Astrocyte (in vitro differentiated cells and primary cell): ENCODE measurements around the gene OR56A4. TPM values are rescaled to one million over a fixed set of nuclear protein-coding genes. Genes with fewer than 3 reads are reported as not detected.

Source experiments
- DNase-seq: peaks from one replicate; pipeline ENCODE4 v3.0.0-alpha.2; 2010; ENCODE audit warnings: low read depth
- FAIRE-seq: peaks from 2 replicates; lab custom pipeline; 2011; peaks lifted over from hg19 to GRCh38; lab: Jason Lieb, UNC
- H2AFZ ChIP-seq: 2 replicates; pipeline ENCODE4 v1.6.0; 2012; ENCODE audit warnings: low read depth, low read length, inconsistent platforms
- H3K27ac ChIP-seq: 2 replicates; pipeline ENCODE4 v1.5.1; 2011; ENCODE audit warnings: low read depth, low read length, inconsistent platforms
- H3K27me3 ChIP-seq: 2 replicates; pipeline ENCODE4 v1.6.0; 2011; ENCODE audit warnings: low read length, inconsistent platforms; ENCODE audit not compliant: insufficient read depth
- H3K36me3 ChIP-seq: 2 replicates; pipeline ENCODE4 v1.5.1; 2011; ENCODE audit warnings: low read length, inconsistent platforms; ENCODE audit not compliant: insufficient read depth
- H3K4me1 ChIP-seq: 2 replicates; pipeline ENCODE4 v1.5.1; 2011; ENCODE audit warnings: low read length, inconsistent platforms; ENCODE audit not compliant: insufficient read depth
- H3K4me2 ChIP-seq: 2 replicates; pipeline ENCODE4 v1.6.0; 2012; ENCODE audit warnings: low read length, inconsistent platforms
- H3K4me3 ChIP-seq: 2 replicates; pipeline ENCODE4 v1.5.1; 2011; ENCODE audit warnings: low read depth, mild to moderate bottlenecking, low read length, inconsistent platforms; ENCODE audit not compliant: insufficient read depth
- H3K79me2 ChIP-seq: 2 replicates; pipeline ENCODE4 v1.6.0; 2012; ENCODE audit warnings: mild to moderate bottlenecking, low read length, inconsistent platforms; ENCODE audit not compliant: insufficient read depth
- H3K9ac ChIP-seq: 2 replicates; pipeline ENCODE4 v1.6.0; 2012; ENCODE audit warnings: mild to moderate bottlenecking, low read length, inconsistent platforms
- H3K9me3 ChIP-seq: 2 replicates; pipeline ENCODE4 v1.5.1; 2012; ENCODE audit warnings: low read depth, mild to moderate bottlenecking, low read length, inconsistent platforms; ENCODE audit not compliant: insufficient read depth
- H4K20me1 ChIP-seq: 2 replicates; pipeline ENCODE4 v1.6.0; 2012; ENCODE audit warnings: low read length, inconsistent platforms; ENCODE audit not compliant: insufficient read depth
- H3K27ac Mint-ChIP-seq: one replicate; pipeline ENCODE4 v1.8.0; 2021; ENCODE audit warnings: mild to moderate bottlenecking, mixed read lengths; ENCODE audit not compliant: unreplicated experiment
- H3K27me3 Mint-ChIP-seq: one replicate; pipeline ENCODE4 v1.8.0; 2021; ENCODE audit warnings: low read depth, mixed read lengths; ENCODE audit not compliant: unreplicated experiment
- H3K36me3 Mint-ChIP-seq: one replicate; pipeline ENCODE4 v1.8.0; 2021; ENCODE audit warnings: low read depth, mixed read lengths; ENCODE audit not compliant: unreplicated experiment
- H3K4me1 Mint-ChIP-seq: one replicate; pipeline ENCODE4 v1.8.0; 2021; ENCODE audit warnings: low read depth, mixed read lengths; ENCODE audit not compliant: unreplicated experiment
- H3K4me3 Mint-ChIP-seq: one replicate; pipeline ENCODE4 v1.8.0; 2021; ENCODE audit warnings: mild to moderate bottlenecking, moderate library complexity, mixed read lengths; ENCODE audit not compliant: unreplicated experiment
- H3K9me3 Mint-ChIP-seq: one replicate; pipeline ENCODE4 v1.8.0; 2021; ENCODE audit warnings: mild to moderate bottlenecking, mixed read lengths; ENCODE audit not compliant: unreplicated experiment
- EZH2 ChIP-seq: IDR thresholded peaks from 2 replicates; pipeline ENCODE4 v1.6.1; 2012; ENCODE audit warnings: mild to moderate bottlenecking, low read length, inconsistent platforms; ENCODE audit not compliant: insufficient read depth
- total RNA-seq: library from RNA; stranded (reverse); gene quantifications from 2 replicates; pipeline ENCODE4 v1.2.1, GENCODE V29; 2021
- TF ChIP-seq, protein P1 (sequence below): IDR thresholded peaks from 2 replicates; pipeline ENCODE4 v1.5.1; 2011; ENCODE audit warnings: low read depth, mild to moderate bottlenecking, inconsistent platforms, low read length, moderate library complexity; ENCODE audit not compliant: insufficient read depth

OR56A4 gene
- total RNA-seq, 1 donor from 2014 or later, result not detected

DNA sequence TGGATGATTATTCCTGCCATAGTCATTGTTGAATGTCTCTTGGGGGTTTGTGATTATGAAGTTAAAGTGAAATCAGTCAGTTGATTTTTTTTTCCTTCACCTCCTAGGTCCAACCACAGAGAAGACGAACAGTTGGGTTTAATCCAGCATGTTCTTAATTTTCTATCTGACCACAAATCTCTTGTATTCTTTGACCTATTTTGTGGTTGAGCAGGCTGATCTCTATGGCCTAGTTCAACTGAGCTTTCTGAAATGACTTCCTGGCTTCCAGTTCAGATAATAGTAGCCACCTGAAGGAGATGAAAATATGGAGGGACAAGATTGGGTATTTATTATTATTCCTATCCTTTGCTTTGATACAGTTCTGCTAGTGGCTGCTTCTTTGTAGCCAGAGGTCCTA is 33.2 kb downstream of the OR56A4 start:
- H3K4me3 ChIP-seq, result no peak overlapping the region
- no peak overlapping the region for H2AFZ ChIP-seq
- DNase-seq, result no peak
- Mint-ChIP-seq H3K9me3 (peaks cover 2% of the 10 kb centered on the region), H3K4me3 (no peak overlapping the region), H3K4me1 (no peaks in the 10 kb centered on the region), H3K36me3 (no peaks in the 10 kb centered on the region), H3K27ac (no peak overlapping the region), H3K27me3 (peaks cover 7% of the 10 kb centered on the region)
- H3K9ac ChIP-seq, result no peak overlapping the region
- FAIRE-seq, result no peak
- no peak overlapping the region for H3K4me2 ChIP-seq
- no peaks in the 10 kb centered on the region for H3K4me1 ChIP-seq
- no peaks in the 10 kb centered on the region for H3K36me3 ChIP-seq
- no peak overlapping the region for H3K27ac ChIP-seq
- TF ChIP-seq, protein P1, sequence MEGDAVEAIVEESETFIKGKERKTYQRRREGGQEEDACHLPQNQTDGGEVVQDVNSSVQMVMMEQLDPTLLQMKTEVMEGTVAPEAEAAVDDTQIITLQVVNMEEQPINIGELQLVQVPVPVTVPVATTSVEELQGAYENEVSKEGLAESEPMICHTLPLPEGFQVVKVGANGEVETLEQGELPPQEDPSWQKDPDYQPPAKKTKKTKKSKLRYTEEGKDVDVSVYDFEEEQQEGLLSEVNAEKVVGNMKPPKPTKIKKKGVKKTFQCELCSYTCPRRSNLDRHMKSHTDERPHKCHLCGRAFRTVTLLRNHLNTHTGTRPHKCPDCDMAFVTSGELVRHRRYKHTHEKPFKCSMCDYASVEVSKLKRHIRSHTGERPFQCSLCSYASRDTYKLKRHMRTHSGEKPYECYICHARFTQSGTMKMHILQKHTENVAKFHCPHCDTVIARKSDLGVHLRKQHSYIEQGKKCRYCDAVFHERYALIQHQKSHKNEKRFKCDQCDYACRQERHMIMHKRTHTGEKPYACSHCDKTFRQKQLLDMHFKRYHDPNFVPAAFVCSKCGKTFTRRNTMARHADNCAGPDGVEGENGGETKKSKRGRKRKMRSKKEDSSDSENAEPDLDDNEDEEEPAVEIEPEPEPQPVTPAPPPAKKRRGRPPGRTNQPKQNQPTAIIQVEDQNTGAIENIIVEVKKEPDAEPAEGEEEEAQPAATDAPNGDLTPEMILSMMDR, result no peak
- no peak for TF ChIP-seq EZH2
- no peaks in the 10 kb centered on the region for H3K27me3 ChIP-seq
- no peaks in the 10 kb centered on the region for H3K79me2 ChIP-seq
- no peaks in the 10 kb centered on the region for H4K20me1 ChIP-seq
- H3K9me3 ChIP-seq, result no peaks in the 10 kb centered on the region

GRCh38 chr11:5968394-5968793 is 38.4 kb downstream of the OR56A4 start, which contains the start of gene OR56A5:
TSS of gene OR56A5 (minus strand) at chr11:5968494. CDS start at chr11:5968494, 0 bp downstream.
- H3K4me3 Mint-ChIP-seq, result no peak within 1 kb of the TSS
- Histone ChIP-seq H3K27me3 (no peaks in the 10 kb centered on the region), H2AFZ (no peak within 1 kb of the TSS), H3K36me3 (no peaks in the 10 kb centered on the region), H4K20me1 (no peaks in the 10 kb centered on the region), H3K27ac (no peak within 1 kb of the TSS), H3K79me2 (no peaks in the 10 kb centered on the region), H3K4me1 (no peaks in the 10 kb centered on the region), H3K4me3 (no peak within 1 kb of the TSS), H3K9ac (no peak within 1 kb of the TSS), H3K4me2 (no peak within 1 kb of the TSS), H3K9me3 (peaks cover 5% of the 10 kb centered on the region)
- DNase-seq (no peak), FAIRE-seq (no peak)
- no peaks in the 10 kb centered on the region for H3K4me1 Mint-ChIP-seq
- TF ChIP-seq, protein P1, result no peak
- no peak for TF ChIP-seq EZH2
- peaks cover 5% of the 10 kb centered on the region for H3K9me3 Mint-ChIP-seq
- no peak within 1 kb of the TSS for H3K27ac Mint-ChIP-seq
- peaks cover 5% of the 10 kb centered on the region for H3K27me3 Mint-ChIP-seq
- H3K36me3 Mint-ChIP-seq, result no peaks in the 10 kb centered on the region

DNA sequence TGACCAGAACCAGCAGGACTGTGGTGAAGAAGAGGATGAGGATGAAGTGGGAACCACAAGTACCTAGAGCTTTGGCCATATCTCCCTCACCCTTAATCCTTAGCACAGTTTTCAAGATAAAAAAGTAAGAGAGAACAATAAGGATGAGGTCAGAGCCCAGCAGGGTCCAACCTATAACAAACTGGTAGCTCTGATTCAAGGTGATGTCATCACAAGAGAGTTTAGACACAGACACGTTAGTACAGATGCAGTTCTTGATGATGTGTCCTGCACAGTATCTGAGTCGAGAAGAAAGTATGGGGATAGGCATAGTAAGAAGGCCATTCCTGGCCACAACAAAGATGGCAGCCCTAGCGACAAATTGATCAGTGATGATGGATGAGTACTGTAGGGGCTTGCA is 39.0 kb downstream of the OR56A4 start:
- peaks cover 3% of the 10 kb centered on the region for H3K27me3 Mint-ChIP-seq
- no peaks in the 10 kb centered on the region for H4K20me1 ChIP-seq

More for the DNA sequence above, 39.0 kb downstream of the OR56A4 start:
- H3K4me3 Mint-ChIP-seq, result no peak overlapping the region
- no peak overlapping the region for H3K4me2 ChIP-seq
- no peaks in the 10 kb centered on the region for H3K27me3 ChIP-seq
- H3K4me1 ChIP-seq, result no peaks in the 10 kb centered on the region
- TF ChIP-seq, protein P1, result no peak
- TF ChIP-seq EZH2, result no peak
- H3K27ac ChIP-seq, result no peak overlapping the region
- H3K9me3 Mint-ChIP-seq, result peaks cover 7% of the 10 kb centered on the region
- no peak overlapping the region for H3K27ac Mint-ChIP-seq
- H3K9ac ChIP-seq, result no peak overlapping the region
- FAIRE-seq (no peak), DNase-seq (no peak)
- H3K36me3 Mint-ChIP-seq, result no peaks in the 10 kb centered on the region
- no peak overlapping the region for H2AFZ ChIP-seq
- no peak overlapping the region for H3K4me3 ChIP-seq
- H3K36me3 ChIP-seq, result no peaks in the 10 kb centered on the region
- peaks cover 5% of the 10 kb centered on the region for H3K9me3 ChIP-seq
- no peaks in the 10 kb centered on the region for H3K4me1 Mint-ChIP-seq
- H3K79me2 ChIP-seq, result no peaks in the 10 kb centered on the region
